Dedifferentiated amniotic fluid mesenchymal stem cell (primary cell): ENCODE results near the gene GLCCI1.

Experiments
- DNase-seq: peaks from one replicate; pipeline ENCODE4 v3.0.0-alpha.2; 2016; ENCODE audit errors: extremely low spot score

GLCCI1 gene

GRCh38 chr7:8130663-8131062 is 162.1 kb downstream of the GLCCI1 start:
- DNase-seq, result no peak

GRCh38 chr7:8131694-8132605 is 163.4 kb downstream of the GLCCI1 start:
- DNase-seq, result no peak

GRCh38 chr7:8133188-8133848 is 164.7 kb downstream of the GLCCI1 start:
- DNase-seq, result no peak

GRCh38 chr7:8134089-8134733 is 165.6 kb downstream of the GLCCI1 start:
- DNase-seq, result no peak

GRCh38 chr7:8135417-8135816 is 166.8 kb downstream of the GLCCI1 start:
- no peak for DNase-seq

- no peak for DNase-seq
These were observed 167.6 kb downstream of the GLCCI1 start for GRCh38 chr7:8136051-8136730.
